ENCODE measurements around the gene POP5.

DNA sequence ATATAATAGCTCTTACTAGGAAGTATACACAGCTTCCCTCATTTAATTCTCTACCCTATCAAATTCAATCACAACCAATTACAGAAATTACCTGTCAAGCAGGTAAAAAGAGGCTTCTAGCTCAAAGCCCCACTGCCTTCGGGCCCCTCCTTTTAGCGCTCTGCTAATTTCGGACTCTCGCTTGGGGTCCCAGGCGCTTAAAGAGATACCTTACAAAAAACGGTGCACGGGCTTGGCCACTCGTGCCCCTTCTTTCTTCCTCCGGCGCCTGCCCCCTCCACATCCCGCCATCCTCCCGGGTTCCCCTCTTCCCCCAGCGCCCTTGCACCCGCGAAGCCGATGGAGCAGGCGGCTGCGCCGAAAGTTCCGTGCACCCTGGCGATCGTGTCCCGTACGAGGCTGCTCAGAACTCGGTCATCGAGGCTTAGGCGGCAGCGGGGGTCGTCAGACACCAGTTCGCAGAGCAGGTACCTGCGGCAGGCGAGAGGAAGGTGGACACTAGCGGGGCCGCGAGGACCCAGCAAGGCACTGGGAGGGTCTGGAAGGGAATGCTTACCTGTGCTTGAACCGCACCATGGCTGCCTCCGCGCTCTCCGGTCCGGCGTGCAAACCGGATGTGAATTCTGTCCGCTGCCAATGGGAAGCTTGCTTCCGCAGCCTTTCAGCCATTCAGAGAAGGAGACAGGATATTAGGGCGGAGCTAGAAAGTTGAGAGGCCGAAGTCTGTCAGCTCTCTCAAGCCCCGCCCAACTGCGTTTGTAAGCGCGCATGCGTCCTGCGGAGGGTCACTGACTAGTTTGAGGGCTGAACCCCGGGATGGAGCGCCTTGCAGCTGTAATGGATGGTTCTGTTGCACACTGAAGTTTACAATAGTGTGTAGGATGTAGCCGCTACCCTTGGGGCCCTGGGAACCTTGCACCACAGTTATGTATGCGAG lies at the start of gene POP5:
- TF ChIP-seq, protein P1, sequence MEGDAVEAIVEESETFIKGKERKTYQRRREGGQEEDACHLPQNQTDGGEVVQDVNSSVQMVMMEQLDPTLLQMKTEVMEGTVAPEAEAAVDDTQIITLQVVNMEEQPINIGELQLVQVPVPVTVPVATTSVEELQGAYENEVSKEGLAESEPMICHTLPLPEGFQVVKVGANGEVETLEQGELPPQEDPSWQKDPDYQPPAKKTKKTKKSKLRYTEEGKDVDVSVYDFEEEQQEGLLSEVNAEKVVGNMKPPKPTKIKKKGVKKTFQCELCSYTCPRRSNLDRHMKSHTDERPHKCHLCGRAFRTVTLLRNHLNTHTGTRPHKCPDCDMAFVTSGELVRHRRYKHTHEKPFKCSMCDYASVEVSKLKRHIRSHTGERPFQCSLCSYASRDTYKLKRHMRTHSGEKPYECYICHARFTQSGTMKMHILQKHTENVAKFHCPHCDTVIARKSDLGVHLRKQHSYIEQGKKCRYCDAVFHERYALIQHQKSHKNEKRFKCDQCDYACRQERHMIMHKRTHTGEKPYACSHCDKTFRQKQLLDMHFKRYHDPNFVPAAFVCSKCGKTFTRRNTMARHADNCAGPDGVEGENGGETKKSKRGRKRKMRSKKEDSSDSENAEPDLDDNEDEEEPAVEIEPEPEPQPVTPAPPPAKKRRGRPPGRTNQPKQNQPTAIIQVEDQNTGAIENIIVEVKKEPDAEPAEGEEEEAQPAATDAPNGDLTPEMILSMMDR (IDR thresholded peaks at IDR 0.05; ENCODE audit: low read depth, low read length, missing input control): no peak
- TF ChIP-seq, protein P2, sequence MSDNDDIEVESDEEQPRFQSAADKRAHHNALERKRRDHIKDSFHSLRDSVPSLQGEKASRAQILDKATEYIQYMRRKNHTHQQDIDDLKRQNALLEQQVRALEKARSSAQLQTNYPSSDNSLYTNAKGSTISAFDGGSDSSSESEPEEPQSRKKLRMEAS (IDR thresholded peaks at IDR 0.05): peak; percentile 51
- TF ChIP-seq EGR1 (IDR thresholded peaks at IDR 0.05; ENCODE audit: low read depth in 2 of 2) (no peak), RXRA (IDR thresholded peaks at IDR 0.05) (peak in 1 of 2 donors; percentile 57), YY1 (IDR thresholded peaks at IDR 0.05) (peak; percentile 96), TAF1 (conservative IDR thresholded peaks at IDR 0.05) (peak; percentile 77)
- TF ChIP-seq, protein P3, sequence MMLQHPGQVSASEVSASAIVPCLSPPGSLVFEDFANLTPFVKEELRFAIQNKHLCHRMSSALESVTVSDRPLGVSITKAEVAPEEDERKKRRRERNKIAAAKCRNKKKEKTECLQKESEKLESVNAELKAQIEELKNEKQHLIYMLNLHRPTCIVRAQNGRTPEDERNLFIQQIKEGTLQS (IDR thresholded peaks at IDR 0.05): no peak
- TF ChIP-seq, protein P4, sequence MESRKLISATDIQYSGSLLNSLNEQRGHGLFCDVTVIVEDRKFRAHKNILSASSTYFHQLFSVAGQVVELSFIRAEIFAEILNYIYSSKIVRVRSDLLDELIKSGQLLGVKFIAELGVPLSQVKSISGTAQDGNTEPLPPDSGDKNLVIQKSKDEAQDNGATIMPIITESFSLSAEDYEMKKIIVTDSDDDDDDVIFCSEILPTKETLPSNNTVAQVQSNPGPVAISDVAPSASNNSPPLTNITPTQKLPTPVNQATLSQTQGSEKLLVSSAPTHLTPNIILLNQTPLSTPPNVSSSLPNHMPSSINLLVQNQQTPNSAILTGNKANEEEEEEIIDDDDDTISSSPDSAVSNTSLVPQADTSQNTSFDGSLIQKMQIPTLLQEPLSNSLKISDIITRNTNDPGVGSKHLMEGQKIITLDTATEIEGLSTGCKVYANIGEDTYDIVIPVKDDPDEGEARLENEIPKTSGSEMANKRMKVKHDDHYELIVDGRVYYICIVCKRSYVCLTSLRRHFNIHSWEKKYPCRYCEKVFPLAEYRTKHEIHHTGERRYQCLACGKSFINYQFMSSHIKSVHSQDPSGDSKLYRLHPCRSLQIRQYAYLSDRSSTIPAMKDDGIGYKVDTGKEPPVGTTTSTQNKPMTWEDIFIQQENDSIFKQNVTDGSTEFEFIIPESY (IDR thresholded peaks at IDR 0.05): no peak
- TF ChIP-seq, protein P5, sequence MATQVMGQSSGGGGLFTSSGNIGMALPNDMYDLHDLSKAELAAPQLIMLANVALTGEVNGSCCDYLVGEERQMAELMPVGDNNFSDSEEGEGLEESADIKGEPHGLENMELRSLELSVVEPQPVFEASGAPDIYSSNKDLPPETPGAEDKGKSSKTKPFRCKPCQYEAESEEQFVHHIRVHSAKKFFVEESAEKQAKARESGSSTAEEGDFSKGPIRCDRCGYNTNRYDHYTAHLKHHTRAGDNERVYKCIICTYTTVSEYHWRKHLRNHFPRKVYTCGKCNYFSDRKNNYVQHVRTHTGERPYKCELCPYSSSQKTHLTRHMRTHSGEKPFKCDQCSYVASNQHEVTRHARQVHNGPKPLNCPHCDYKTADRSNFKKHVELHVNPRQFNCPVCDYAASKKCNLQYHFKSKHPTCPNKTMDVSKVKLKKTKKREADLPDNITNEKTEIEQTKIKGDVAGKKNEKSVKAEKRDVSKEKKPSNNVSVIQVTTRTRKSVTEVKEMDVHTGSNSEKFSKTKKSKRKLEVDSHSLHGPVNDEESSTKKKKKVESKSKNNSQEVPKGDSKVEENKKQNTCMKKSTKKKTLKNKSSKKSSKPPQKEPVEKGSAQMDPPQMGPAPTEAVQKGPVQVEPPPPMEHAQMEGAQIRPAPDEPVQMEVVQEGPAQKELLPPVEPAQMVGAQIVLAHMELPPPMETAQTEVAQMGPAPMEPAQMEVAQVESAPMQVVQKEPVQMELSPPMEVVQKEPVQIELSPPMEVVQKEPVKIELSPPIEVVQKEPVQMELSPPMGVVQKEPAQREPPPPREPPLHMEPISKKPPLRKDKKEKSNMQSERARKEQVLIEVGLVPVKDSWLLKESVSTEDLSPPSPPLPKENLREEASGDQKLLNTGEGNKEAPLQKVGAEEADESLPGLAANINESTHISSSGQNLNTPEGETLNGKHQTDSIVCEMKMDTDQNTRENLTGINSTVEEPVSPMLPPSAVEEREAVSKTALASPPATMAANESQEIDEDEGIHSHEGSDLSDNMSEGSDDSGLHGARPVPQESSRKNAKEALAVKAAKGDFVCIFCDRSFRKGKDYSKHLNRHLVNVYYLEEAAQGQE (IDR thresholded peaks at IDR 0.05): peak; percentile 81
